ENCODE data around the gene TULP4.

DNA sequence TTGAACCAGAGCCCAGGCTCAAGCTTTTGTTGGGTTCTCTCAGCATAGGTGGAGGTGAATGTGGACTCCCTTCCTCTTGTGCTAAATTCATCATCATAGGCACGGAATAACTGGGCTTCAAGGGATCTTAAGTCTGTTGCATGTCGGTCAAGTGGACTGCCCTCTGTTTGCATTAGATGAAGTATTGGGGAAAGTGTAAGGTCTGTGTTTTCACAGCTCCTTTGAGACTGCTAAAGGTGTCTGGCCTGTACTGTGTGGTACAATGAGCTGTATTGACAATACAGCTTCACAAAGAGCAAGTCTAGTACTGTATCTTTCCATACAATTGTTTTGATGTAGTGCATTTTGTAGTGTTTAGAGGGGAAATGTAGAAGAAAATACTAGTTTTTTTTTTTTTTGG is 34.3 kb upstream of the TULP4 start:
- TF ChIP-seq YY1 (IDR thresholded peaks at IDR 0.05; ENCODE audit: insufficient read depth, insufficient read length) (no peak), ZNF274 (IDR thresholded peaks at IDR 0.05; ENCODE audit: low read depth, low read length) (no peak), SUZ12 (IDR thresholded peaks at IDR 0.05; ENCODE audit: extremely low read depth, insufficient read depth, insufficient read length) (no peak)

All from NT2/D1 (cell line).